Glomerular visceral epithelial cell (primary cell): ENCODE measurements around the gene CFAP97.
"Not testable (repeated sequence)": the region's sequence is repeated elsewhere in the genome, so short reads cannot be mapped to it uniquely, and the experiment has no call there.

Experiments
- DNase-seq: peaks from one replicate; pipeline ENCODE4 v3.0.0-alpha.2; 2016; ENCODE audit errors: extremely low spot score

Gene CFAP97

DNA sequence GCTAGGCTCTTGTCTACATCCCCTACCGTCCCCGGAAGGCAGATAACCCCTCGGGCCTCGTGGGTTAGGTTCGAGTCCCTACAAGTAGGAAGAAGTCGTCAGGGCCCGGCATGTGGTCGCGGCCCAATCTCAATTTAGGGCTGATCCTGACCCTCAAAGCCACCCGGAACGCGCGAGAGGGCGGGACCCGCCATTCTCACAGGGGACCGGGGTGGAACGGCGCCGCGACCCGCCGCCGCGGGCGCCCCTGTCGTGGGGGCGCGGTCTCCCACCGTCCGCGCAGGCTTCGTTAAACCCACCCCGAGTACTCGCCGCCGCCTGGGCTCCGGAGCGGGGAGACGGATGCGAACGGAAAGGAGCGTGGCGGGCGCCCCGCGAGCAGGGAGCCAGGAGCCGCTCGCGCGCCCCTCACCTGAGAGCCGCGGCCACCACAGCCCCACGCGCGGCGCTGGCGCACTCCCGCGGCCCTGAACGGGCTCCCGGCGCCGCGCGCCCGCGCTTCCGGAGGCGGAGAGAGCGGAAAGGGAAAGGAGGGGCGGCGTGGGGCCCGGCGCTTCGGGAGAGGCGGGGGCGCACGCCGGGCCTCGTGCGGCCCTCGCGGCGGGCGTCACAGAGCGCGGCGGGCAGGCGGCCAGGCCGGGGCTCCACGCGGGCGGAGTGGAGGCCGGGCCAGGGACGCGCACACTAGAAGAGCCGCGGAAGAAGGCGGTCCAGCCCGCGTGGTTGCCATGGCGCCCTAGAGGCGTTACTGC lies at the start of gene CFAP97:
TSS of gene CFAP97 (minus strand) at position 515 of the 752 bp plus-strand sequence. CDS start 12,804 bp downstream, outside the sequence.
- DNase-seq, result peak; percentile 88

- no peak for DNase-seq
These were observed 45.3 kb upstream of the CFAP97 start for GRCh38 chr4:185249105-185249504.

- DNase-seq, result no peak
These were observed 44.7 kb upstream of the CFAP97 start for GRCh38 chr4:185248393-185249039.

GRCh38 chr4:185247151-185247550 lies 43.4 kb upstream of the CFAP97 start:
- no peak for DNase-seq

- no peak for DNase-seq
These were observed 42.7 kb upstream of the CFAP97 start for GRCh38 chr4:185246453-185246852.

- DNase-seq, result no peak
These were observed 41.0 kb upstream of the CFAP97 start for GRCh38 chr4:185244763-185245162.

- DNase-seq, result no peak
These were observed 40.1 kb upstream of the CFAP97 start for GRCh38 chr4:185243879-185244278.

GRCh38 chr4:185242749-185243533 lies 39.1 kb upstream of the CFAP97 start:
- no peak for DNase-seq

GRCh38 chr4:185240486-185240885 lies 36.7 kb upstream of the CFAP97 start:
- DNase-seq, result not testable (repeated sequence)

GRCh38 chr4:185238750-185239149 lies 35.0 kb upstream of the CFAP97 start:
- no peak for DNase-seq

GRCh38 chr4:185238215-185238681 lies 34.4 kb upstream of the CFAP97 start:
- DNase-seq, result no peak

- no peak for DNase-seq
These were observed 33.4 kb upstream of the CFAP97 start for GRCh38 chr4:185237175-185237574.

DNA sequence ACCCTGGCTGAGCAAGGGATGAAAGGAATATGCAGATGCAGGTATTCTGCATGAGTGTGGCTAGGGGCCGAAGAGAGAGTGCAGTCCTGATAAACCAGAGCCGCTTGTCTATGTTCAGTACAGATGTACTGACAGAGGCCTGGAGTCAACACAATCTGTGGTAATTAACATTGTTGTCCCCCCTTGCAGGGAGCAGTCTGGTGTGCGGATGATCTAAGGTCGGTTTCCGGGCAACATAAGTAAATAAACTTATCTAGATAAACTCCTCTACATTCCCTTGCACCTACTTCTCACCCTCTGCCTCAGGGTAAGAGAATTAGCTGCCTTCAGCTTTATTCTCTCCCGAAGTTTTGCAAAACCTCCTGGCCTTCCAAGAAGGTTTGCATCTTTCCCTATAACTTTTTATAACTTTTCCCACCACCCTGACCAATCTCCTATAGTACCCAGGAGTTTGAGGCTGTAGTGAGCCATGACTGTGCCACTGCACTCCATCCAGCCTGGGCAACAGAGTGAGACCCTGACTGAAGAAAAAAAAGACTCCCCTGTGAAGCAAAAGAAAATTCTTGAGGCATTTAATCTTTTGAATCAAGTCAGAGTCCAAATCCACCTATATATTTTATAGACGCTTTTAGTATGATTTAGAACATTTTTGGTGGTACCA lies 32.2 kb upstream of the CFAP97 start:
- no peak for DNase-seq

GRCh38 chr4:185235119-185235842 lies 31.5 kb upstream of the CFAP97 start:
- DNase-seq, result no peak

- DNase-seq, result peak; percentile 16
These were observed 28.6 kb upstream of the CFAP97 start for GRCh38 chr4:185232370-185232769.

DNA sequence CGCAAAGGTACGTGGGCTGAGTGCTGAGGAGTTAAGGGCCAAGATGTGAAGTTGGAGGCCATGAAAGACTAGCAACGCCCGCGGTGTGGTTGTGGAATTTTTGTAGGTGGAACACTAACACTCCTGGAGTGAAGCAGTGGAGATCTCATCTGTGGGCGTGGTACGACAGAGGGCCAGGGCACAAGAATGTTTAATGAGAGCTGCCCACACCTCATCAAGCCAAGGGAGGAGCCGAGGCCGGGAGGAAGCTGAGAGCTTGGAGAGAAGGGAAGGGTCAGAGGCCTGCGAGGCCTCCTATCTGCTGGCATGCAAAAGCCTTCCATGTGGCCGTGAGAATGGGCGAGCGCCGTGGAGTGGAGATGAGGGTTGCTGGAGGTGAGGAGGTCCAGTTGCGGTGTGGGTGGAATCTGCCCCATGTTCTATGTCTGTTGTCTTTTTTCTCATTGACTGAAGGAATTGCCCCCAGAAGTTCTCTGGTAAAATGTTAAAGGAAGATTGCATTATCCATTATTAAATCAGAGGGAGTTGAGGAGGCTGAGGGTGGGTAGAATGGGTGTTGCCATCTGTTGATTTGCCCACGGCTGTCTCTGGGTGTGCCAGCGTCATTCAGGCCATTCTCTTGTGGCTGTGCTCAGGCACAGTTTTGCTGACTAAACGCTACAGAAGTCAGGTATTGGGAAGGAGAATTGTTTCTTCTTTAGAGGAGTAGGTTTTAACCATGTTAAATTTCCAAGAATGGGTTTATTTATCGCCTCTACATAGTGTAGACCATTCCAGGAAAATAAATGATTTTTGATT lies 25.4 kb upstream of the CFAP97 start:
- DNase-seq, result no peak

DNA sequence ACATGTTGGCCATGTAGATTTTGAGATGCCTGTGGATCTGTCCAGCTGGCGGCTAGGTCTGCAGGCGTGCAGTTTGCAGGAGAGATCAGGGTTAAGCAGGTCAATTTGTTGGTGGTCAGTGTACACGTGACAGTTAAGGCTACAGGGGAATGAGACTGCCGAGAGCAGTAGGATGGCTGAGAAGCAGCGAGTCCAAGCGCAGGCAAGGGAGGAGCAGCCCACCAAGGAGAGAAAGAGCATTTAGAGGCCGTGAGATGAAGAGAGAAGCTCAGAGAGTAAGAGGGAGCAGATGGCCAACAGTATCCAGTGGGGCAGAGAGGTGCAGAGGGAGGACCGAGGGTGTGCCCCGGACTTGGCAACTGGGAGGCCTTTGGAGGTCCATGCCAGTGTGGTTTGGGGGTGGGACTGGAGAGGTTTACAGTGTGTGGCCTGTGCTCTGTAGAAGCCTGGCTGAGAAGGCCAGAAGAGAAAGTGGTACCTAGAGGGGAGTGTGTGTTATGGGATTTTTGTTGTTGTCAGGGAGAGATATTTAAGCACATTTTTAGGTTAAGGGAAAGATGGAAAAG lies 24.0 kb upstream of the CFAP97 start:
- no peak for DNase-seq

DNA sequence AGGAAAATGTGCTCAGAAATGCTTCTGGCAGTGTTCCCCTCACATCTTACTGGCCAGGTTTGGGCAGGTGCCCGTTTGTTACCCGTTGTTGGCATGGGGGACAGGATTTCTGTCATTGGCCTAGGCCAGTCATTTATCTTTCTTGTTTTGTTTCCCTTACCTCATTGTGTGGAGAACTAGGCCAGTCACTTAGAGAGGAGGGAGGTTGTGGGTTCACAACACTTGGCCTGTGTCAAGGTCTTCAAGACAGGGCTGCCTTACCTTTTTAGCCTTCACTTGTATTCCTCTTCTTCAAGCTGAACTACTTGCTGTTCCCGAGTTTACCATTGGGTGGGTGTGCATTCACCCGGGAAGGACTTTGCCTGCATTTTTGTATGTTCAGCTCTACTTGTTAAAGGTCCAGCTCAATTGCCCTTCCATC lies 23.3 kb upstream of the CFAP97 start:
- peak; percentile 33 for DNase-seq

DNA sequence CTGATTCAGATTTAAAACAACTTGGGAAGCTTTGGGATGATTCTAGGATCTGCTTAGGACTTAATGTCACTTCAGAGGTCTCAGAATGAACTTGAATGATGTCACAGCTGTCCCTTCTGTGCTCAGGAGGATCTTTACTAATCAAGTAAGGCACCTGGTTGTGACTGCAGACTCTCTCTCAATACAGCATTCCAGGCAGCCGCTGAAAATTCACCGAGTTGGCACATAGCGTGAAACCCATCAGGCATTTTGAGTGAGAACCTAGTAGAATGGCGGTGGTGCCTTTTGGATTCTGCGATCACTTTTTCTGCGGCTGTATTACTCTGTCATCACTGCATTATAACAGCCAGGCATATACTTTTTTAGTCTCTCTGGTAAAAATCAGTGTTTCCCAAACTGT lies 22.1 kb upstream of the CFAP97 start:
- no peak for DNase-seq

DNA sequence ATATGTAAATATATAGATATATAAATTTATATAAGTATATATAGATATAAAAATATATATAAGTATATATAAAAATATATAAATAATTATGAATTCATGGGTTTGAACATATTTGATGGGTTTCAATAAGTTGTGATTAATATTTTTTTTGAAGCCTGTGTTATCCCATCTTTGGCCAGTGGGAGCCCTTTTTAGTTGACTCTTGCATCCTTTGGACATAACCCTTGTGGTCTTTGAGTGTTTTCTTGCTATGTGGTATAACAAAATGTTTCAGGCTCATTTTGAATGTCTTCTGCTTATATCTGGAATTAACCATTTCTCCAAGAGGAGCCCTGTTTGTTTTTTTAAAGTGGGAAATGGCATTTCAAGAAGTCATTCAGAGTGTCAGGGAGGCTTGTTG lies 20.8 kb upstream of the CFAP97 start:
- no peak for DNase-seq
